C1 segment of cervical spinal cord (tissue), 14 donors: Measurements from ENCODE around the gene PRG3.
A peak's percentile ranks its signal among the peaks of the same experiment; 100 is the strongest.
"Not testable (repeated sequence)": the region's sequence is repeated elsewhere in the genome, so short reads cannot be mapped to it uniquely, and the experiment has no call there.

Source experiments
- DNase-seq, 14 donors: peaks; one replicate each; lab custom pipeline; 2025; lab: John Stamatoyannopoulos, UW

Gene PRG3

GRCh38 chr11:57340039-57340615 is 40.8 kb downstream of the PRG3 start:
- DNase-seq = no peak

- DNase-seq = no peak
Observed at GRCh38 chr11:57339328-57339727, 41.6 kb downstream of the PRG3 start.

GRCh38 chr11:57338142-57338541 is 42.8 kb downstream of the PRG3 start, which contains the start of gene P2RX3:
TSS of gene P2RX3 (plus strand) at chr11:57338352. CDS start at chr11:57338551, 199 bp downstream.
- DNase-seq = no peak

GRCh38 chr11:57336856-57337255 is 44.1 kb downstream of the PRG3 start:
- not testable (repeated sequence) for DNase-seq

- DNase-seq = no peak
Observed at GRCh38 chr11:57336111-57336666, 44.8 kb downstream of the PRG3 start.

GRCh38 chr11:57335343-57336110 is 45.4 kb downstream of the PRG3 start, which contains the start of gene SSRP1:
TSS of gene SSRP1 (minus strand) at chr11:57335892. CDS start at chr11:57335121, 771 bp downstream.
- peak; percentile 23 to 89 (median 72) for DNase-seq

GRCh38 chr11:57335023-57335342 is 46.0 kb downstream of the PRG3 start:
- DNase-seq = no peak

GRCh38 chr11:57332694-57333440 is 48.1 kb downstream of the PRG3 start:
- no peak for DNase-seq

- DNase-seq = no peak
Observed at GRCh38 chr11:57331720-57332119, 49.2 kb downstream of the PRG3 start.

- no peak for DNase-seq
Observed at GRCh38 chr11:57330029-57330428, 50.9 kb downstream of the PRG3 start.

- no peak for DNase-seq
Observed at GRCh38 chr11:57327721-57328120, 53.2 kb downstream of the PRG3 start.
